HG03066 (cell line): Measurements from ENCODE around the gene SGF29.
"Not testable (repeated sequence)": the region's sequence is repeated elsewhere in the genome, so short reads cannot be mapped to it uniquely, and the experiment has no call there.

Experiments used
- ATAC-seq: cut with Tn5 transposase; IDR thresholded peaks from one replicate; pipeline ENCODE4 v1.9.1; 2021; ENCODE audit warnings: low read depth; ENCODE audit not compliant: unreplicated experiment

Gene SGF29

DNA sequence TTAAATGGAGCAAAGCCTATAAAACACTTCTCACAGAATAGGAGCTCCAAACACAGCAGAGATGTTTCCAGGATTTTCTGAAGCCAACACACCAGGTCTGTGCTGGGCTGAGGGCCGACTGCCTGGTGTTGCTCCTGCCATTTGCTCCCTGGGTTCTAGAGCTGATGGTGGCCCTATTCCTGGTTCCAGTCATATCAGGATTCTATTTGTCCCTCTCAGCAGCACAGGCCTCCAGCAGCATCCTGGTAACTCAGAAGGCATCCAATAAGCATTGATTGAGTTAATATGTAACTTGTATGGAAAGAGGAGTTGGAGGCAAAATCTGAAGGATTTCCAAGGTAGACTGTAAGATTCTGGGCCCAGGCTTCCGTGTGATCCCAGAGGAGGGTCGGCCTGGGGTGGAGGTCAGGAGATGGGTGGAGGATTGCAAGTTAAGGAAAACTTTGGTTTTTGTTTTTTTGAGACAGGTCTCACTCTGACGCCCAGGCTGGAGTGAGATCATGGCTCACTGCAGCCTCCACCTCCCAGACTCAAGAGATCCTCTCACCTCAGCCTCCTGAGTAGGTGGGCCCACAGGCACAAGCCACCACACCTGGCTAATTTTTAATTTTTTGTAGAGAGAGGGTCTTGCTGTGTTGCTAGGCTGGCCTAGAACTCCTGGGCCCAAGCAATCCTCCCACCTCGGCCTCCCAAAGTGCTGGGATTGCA is 20.6 kb upstream of the SGF29 start:
- no peak for ATAC-seq

DNA sequence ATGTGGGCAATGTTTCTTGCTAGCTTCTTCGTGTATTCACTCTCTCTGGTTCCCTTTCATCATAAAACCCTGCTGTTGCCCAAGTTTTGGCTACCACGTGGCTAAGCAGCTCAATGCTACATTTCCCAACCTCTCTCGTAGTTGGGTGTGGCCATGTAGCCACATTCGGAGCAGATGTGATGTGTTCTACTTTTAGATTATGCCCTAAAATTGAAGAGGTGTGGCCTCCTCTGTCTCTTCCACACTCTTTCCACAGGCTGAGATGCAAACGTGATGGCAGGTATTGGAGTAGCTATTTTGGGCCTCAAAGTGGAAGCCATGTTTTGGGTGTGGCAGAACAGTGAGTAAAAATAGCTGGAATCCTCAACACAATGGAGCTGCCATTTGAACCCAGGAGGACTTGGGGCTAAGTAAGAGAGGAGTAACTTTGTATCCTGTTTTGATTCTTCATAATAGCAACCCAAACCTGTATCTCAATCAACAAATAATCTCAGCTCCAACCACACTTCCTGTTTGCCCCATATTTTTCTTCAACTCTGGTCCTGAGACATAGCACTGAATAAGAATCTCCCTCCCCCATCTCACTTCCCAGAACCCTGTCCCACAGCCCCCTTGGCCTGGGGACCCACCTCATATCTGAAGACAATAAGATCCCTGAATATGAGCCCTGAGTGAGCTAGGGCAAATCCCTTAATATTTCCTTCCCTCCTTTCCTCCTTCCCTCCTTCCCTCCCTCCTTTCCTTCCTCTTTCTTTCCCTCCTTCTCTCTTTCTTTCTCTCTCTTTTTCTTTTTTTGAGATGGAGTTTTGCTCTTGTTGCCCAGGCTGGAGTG is 19.0 kb upstream of the SGF29 start:
- ATAC-seq: no peak

DNA sequence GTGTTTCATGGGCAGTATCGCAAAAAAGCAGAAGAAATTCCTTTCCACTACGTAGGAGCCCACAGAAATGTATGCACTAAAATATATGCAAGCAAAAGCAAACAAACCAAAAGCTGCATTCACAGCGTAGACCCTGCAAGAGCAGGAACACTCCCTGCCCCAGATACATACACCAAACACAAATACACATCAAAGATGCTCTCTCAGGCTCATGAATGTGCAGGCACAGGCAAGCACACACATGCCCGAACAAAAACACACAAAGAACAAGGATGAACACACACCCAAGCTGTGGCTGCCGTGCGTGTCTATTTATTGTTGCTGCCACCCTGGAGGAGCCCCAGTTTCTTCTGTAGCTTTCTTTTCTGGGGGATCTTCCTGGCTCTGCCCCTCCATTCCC is 16.6 kb upstream of the SGF29 start:
- ATAC-seq: no peak

DNA sequence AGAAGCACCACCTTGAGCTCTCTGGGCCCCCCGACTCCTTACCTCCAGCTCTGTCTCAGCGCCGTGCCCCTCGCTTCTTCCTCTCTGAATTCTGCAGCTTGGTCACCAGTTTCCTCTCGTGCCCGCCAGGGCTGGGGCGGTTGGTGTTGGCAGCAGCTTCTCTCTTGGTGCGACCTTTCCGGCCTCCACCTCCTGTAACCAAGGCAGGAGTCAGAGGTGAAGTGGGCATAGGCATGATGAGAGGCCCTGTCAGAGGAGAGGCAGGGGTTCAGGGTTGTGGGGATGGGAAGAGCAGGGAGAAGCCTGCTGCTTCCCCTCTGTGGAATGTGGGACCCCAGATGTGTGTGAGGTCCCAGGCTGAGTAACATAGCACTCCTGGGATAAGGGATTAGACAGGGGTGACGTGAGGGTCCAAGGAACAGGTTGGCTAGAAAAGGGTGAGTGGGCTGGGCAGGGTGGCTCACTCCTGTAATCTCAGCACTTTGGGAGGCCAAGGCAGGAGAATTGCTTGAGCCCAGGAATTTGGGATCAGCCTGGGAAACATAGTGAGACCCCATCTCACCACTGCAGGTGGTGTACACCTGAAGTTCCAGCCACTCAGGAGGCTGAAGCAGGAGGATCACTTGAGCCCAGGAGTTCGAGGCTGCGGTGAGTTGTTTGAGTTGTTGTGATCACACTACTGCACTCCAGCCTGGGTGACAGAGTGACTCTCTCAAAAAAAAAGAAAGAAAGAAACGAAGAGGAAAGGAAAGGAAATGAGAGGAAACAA is 15.6 kb upstream of the SGF29 start:
- ATAC-seq: no peak

DNA sequence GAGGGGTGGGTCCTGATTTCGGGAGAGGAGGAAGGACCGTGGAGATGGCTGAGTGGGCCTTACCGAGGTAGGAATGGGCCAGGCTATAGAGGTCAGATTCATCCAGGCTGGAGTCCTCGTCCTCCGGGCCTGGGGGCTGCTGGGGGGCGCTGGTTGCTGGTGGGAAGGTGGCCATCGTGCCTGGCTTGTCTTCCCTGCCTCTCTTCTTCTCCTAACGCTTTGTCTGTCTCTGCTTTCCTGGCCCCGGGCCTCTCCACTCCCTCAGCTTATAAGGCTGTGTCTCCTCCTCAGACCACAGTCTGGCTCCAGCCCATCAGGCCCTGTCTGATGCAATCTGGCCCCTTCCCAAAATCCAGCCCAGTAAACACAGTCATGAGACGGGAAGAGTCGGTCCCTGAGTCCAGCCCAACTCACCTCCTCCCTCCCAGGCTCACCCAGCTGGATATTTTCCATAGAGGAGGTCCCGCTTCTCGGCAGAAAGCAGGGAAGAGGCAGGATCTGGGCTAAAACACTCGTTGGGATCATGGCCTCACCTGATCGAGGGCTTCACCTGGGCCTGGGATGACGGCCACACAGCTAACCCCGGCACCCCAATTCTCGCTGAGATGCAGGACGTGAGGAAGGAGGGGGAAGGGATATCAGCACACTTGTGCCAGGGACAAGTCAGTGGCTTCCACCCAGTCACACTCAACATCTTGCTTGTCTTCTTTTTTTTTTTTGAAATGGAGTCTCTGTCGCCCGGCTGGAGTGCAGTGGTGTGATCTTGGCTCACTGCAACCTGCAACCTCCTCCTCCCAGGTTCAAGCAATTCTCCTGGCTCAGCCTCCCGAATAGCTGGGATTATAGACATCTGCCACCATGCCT is 14.8 kb upstream of the SGF29 start, which contains the start of gene NUPR1:
Gene NUPR1 (minus strand): TSS at position 242 of the 864 bp plus-strand sequence. CDS start 67 bp downstream, at position 175.
- ATAC-seq: no peak

DNA sequence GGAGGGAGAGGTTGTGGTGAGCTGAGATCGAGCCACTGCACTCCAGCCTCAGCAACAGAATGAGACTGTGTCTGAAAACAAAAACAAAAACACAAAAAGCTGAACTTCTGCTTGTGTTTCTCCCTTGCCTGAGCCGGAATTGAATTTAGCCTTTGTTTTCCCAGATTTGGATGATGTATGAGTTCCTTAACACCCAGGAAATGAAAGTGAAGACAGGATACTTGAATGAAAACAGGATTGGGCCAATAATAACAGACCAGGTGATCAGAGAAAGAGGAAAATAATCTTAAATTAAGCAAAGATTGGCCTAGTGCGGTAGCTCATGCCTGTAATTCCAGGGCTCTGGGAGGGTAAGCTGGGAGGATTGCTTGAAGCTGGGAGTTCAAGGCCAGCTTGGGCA is 13.4 kb upstream of the SGF29 start:
- no peak for ATAC-seq

DNA sequence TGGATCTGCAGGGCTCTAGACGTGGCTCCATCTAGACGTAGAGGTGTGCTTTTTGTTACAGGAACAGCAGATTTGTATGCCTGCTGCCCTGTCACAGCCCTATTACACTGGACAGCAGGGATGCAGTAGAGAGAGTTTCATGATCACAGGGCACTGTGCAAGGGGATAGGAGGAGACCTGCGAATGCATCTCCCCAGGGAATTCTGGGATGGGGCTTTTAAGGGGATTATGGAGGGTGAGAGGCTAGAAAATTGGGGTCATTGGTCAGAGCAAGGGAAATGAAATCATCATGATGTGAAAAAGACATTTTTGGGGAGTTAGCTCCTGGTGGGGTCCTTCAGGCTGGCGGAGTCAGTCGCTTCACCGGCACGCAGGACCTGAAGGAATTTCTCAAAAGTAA is 11.1 kb upstream of the SGF29 start:
- no peak for ATAC-seq

DNA sequence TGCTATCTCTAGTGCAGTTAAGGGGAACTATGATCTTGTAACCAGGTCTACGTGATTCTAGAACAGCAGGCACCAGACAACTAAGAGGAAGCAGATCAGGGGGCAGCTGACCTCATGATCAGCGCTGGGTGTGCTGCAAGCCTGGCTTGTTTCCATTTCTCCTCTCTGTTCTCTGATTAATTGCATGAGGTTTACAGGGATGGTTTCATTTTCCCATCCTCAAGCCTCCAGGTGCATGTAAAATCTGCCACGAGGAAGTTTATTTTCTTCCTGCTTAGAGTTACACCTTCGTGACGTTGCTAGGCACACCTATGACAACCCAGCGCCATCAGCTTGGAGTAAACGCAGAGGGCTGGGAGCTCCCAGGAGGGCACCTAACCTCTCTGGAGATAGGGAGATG is 10.6 kb upstream of the SGF29 start:
- no peak for ATAC-seq

DNA sequence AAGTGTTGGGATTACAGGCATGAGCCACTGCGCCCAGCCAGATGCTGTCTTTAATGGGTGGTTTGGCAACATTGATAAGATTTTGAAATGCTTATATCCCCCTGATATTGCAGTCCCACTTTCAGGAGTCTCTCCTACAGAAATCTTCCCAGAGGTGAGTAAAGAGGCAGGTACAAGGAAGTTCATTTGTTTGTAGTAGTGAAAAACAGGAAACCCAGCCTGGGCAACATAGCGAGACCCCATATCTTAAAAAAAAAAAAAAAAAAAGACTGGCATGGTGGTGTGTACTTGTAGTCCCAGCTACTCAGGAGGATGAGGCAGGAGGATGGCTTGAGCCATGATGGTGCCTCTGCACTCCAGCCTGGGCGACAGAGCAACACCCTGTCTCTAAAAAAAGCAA is 8.7 kb upstream of the SGF29 start:
- ATAC-seq: no peak

DNA sequence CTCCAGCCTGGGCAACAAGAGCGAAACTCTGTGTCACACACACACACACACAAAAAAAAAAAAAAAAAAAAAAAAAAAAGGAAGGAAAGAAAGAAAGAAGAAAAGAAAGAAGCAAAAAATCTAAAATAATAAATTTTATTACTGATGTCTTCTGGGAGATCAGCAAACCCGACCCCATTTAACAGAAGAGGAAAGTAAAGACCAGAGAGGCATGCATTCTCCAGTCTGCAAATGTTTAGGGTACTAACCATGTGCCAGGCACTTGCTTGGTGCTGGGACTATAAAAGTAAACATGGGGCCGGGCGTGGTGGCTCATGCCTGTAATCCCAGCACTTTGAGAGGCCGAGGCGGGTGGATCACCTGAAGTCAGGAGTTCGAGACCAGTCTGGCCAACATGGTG is 7.8 kb upstream of the SGF29 start:
- ATAC-seq: not testable (repeated sequence)

DNA sequence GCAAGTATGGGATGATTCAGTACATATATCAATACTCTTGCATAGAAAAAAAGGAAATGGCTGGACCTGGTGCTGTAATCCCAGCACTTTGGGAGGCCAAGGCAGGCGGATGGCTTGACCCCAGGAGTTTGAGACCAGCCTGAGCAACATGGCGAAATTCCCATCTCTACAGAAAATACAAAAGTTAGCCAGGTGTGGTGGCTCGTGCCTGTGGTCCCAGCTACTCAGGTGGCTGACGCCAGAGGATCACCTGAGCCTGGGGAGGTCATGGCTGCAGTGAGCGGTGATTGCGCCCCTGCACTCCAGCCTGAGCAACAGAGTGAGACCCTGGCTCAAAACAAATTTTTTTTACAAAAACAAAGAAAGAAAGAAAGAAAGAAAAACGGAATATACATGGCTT is 7.1 kb upstream of the SGF29 start:
- no peak for ATAC-seq

DNA sequence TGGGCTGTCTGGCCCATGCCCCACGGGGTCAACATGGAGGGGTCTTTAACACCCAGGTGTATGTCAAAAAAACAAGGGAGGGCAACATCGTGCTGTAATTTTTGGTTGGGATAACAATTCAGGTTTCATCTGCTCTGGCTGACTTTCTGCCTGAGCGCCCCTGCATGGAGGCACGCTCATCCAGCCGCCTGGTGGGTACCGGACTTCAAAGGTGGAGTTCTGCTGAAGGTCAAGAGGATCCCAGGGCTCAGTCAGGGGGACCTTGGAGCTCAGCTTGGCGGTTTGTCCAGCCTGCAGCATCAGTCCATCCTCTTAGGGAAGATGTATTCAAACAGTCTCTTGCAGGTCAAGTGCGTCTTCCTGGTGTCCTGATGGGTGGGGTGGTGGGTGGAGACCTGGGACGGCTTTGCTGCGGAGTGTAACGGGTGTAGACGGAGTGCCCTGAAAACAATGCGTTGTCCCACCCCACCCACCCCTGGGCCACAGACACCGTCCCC is 5.4 kb upstream of the SGF29 start:
- no peak for ATAC-seq

DNA sequence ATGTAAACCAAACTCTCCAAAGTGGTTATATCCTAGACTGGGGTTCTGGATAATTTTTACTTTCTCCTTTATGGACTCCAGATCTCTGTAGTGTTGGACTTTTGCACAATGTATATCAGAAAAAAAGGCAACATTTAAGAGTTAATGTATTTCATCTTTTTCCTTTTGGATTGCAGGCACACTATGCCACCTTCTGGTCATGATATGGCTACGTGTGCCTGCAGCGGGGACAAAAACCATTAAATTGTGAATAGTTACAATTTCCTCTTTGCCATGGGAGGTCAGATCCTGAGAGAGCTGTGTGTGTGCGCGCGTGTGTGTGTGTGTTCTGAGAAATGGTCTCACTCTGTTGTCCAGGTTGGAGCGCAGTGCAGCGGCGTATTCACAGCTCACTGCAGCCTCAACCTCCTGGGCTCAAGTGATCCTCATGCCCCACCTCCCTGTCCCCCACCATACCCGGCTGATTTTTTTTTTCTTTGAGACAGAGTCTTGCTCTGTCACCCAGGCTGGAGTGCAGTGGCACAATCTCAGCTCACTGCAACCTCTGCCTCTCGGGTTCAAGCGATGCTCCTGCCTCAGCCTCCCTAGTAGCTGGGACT is 4.3 kb upstream of the SGF29 start:
- no peak for ATAC-seq

DNA sequence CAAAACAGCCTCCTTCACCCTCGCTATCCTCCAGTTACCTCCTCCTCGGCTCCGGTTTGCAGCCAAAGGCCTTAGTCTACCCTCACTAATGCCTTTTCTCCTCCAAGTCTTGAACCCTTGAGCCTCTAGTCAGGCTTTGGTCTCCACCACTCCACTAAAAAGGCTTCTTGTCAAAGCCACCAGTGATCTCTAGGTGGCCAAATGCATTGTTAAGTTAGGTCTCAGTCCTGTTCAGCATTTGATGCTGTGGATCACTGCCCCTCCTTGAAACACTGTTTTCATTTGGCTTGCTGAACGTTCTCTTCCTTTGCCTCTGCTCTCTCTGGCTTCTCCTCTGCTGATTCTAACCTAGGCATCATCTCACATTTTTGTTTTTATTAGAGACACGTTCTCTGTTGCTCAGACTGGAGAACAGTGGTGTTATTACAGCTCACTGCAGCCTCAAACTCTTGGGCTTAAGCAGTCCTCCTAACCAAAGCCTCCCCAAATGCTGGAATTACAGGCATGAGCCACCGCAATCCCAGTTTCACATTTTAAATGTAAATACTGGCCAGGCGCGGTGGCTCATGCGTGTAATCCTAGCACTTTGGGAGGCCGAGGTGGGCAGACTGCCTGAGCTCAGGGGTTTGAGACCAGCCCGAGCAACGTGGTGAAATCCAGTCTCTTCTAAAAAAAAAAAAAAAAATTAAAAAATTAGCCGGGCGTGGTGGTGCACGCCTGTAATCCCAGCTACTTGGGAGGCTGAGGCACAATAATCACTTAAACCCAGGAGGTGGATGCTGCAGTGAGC is 1.1 kb downstream of the SGF29 start:
- no peak for ATAC-seq

DNA sequence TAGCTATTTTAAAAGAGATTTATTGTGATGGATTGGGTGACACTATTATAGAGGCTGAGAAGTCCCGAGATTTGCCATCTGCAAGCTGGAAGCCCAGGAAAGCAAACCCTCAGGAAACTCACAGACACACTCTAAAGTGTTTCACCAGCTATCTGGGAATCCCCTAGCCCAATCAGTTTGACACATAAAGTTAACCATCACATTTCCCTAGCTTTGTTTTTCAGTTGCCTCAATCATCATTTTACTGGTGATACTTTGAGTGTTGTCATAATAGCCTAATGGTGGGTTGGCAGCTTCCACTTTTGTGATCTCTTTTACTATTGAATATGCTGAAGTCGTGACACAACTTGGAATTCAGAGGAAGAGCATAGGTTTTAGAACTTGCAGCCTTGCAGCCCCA is 1.8 kb downstream of the SGF29 start:
- ATAC-seq: no peak

DNA sequence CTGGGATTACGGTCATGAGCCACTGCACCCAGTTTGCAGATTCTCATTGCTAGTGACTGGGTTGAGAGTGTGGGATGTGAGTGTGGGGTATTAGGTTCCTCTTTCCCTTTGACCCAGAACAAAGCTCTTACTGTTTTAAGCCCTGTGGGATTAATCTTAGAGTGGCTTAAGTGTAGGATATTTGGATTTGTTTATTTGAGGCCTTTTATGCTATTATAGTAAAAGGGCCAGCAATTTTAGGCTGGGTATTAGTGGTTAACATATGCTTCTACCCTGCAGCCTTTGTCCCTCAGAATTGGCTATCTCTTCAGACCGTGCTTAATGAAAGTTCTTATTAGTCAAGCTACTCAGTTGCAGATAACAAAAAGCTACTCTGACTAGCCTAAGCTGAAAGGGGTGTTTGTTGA is 3.2 kb downstream of the SGF29 start:
- no peak for ATAC-seq

DNA sequence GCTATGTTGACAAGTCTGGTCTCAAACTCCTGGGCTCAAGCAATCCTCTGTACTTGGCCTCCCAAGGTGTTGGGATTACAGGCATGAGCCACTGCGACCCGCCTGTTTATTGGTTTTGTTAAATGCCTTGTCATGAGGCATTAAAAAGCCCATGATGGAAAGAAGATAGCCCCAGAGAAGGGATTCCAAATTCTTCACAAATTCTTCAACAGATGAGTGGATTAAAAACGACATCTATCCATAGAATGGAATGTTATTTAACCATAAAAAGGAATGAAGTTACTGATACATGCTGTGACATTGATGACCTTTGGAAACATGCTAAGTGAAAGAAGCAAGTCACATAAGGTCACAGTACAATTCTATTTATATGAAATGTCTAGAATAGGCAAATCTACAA is 4.7 kb downstream of the SGF29 start:
- no peak for ATAC-seq

DNA sequence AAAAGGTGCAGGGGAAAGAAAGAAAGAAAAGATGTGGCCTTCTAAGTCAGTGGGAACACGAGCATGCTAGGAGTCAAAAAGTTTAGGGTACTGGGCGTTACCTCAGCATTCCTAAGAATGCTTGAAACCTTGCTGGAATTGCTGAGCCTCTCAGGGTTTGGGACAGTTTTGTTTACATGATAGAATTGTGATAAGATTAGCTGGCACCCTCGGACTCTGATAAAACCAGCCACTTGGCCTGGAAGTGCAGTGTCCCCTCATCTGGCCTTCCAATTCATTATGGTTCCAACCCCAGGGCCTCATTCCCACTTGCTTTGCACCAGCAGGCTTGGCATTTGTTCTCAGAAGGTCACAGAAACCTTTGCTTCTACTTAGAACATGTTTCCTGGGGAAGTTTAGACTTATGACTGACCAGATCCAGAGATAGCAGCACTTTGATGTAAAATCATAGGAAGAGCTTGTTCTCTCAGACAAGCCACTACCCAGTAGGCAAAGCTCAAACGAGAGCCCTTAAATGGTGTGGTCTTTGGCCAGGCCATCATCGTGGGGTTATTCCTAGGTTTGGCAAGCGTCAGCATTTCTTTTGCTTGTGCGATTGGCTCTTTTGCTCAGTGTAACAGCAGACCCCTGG is 8.0 kb downstream of the SGF29 start:
- no peak for ATAC-seq

DNA sequence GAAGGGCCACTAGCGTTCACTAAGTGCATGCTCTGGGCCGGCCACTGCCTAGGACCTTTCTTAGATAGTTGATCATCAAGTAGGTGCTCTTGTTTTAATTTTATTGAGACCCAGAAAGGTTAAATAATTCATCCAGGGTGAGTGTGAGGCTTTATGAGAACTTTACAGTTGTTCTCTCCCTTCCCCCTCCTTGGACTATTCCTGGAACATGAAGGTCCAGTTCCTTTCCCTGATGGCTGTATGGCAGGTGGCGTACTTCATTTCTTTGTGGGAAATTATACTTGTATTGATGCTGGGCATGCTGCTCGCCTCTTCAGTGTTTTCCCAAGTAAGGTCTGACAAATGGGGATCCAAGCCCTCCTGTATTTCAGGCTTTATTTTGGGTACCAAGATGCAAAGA is 8.5 kb downstream of the SGF29 start:
- ATAC-seq: no peak
